Measurements from ENCODE around the gene TELO2. TPM values are rescaled to one million over a fixed set of nuclear protein-coding genes. Genes with fewer than 3 reads are reported as not detected.

Gene TELO2
- total RNA-seq, 1 experiment from 2014 or later: 85.4 TPM

GRCh38 chr16:1455190-1456171, 37.7 kb upstream of the TELO2 start:
- CTCF ChIA-PET: no interaction called here
- intact Hi-C loops (cut with micrococcal nuclease; ENCODE audit: unreplicated experiment): no loop called here
- no TSS peak for BruUV-seq (replicated peaks)
- Mint-ChIP-seq H3K4me1 (ENCODE audit: low read depth, unreplicated experiment) (no peaks in the 10 kb centered on the region), H3K36me3 (ENCODE audit: insufficient read depth, unreplicated experiment) (peaks cover 35% of the 10 kb centered on the region), H3K4me3 (ENCODE audit: low read depth, unreplicated experiment) (no peak overlapping the region), H3K27ac (ENCODE audit: unreplicated experiment) (no peak overlapping the region), H3K27me3 (ENCODE audit: unreplicated experiment) (no peaks in the 10 kb centered on the region), H3K9me3 (ENCODE audit: low read depth, unreplicated experiment) (no peaks in the 10 kb centered on the region)
- DNase-seq: no peak
- TF ChIP-seq CTCF (IDR thresholded peaks at IDR 0.05; ENCODE audit: unreplicated experiment): no peak

- no peak for DNase-seq
- H3K27ac Mint-ChIP-seq (ENCODE audit: unreplicated experiment): no peak overlapping the region
- peaks cover 24% of the 10 kb centered on the region for H3K36me3 Mint-ChIP-seq (ENCODE audit: insufficient read depth, unreplicated experiment)
- H3K4me3 Mint-ChIP-seq (ENCODE audit: low read depth, unreplicated experiment): no peak overlapping the region
- CTCF ChIA-PET: no interaction called here
- intact Hi-C loops (cut with micrococcal nuclease; ENCODE audit: unreplicated experiment): no loop called here
- BruUV-seq (replicated peaks): no TSS peak
- no peaks in the 10 kb centered on the region for H3K27me3 Mint-ChIP-seq (ENCODE audit: unreplicated experiment)
- H3K9me3 Mint-ChIP-seq (ENCODE audit: low read depth, unreplicated experiment): no peaks in the 10 kb centered on the region
- TF ChIP-seq CTCF (IDR thresholded peaks at IDR 0.05; ENCODE audit: unreplicated experiment): no peak
- no peaks in the 10 kb centered on the region for H3K4me1 Mint-ChIP-seq (ENCODE audit: low read depth, unreplicated experiment)
Measured at GRCh38 chr16:1456951-1457350, 36.2 kb upstream of the TELO2 start.

- TF ChIP-seq CTCF (IDR thresholded peaks at IDR 0.05; ENCODE audit: unreplicated experiment): no peak
- no peak overlapping the region for H3K27ac Mint-ChIP-seq (ENCODE audit: unreplicated experiment)
Measured at GRCh38 chr16:1457489-1458245, 35.5 kb upstream of the TELO2 start.

DNA sequence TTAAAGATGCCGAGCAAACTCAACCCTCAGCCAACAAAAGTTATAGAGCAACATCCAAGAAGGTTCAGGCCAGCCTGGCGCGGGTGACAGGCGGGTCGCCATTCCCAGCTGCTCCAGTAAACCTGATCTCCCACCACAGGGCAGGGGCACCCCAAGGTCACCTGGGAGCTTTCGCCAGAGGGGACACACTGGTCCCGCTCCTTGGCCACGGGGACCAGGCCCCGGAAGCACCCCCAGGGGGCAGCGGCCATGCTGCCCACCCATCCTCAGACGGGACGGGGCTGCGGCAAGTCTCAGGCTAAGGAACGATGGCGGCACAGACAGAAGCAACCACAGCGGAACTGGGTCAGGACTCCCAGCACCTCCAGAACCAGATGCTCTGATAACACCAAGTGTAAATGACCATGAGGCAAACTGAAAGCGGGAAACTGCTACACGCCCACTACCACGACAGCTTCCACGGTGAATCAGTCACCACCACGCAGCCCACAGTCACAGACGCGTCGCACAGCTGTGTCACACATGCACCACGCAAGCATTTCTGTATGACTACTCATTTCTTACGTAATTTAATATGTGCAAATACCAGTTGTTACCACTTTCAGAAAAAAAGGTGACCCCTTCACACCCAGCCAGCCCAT, 34.7 kb upstream of the TELO2 start:
- no peak overlapping the region for H3K27ac Mint-ChIP-seq (ENCODE audit: unreplicated experiment)
- intact Hi-C loops (cut with micrococcal nuclease; ENCODE audit: unreplicated experiment): no loop called here
- H3K27me3 Mint-ChIP-seq (ENCODE audit: unreplicated experiment): no peaks in the 10 kb centered on the region
- no peak overlapping the region for H3K4me3 Mint-ChIP-seq (ENCODE audit: low read depth, unreplicated experiment)
- BruUV-seq (replicated peaks): no TSS peak
- H3K36me3 Mint-ChIP-seq (ENCODE audit: insufficient read depth, unreplicated experiment): peaks cover 11% of the 10 kb centered on the region
- H3K9me3 Mint-ChIP-seq (ENCODE audit: low read depth, unreplicated experiment): no peaks in the 10 kb centered on the region
- CTCF ChIA-PET: no interaction called here
- H3K4me1 Mint-ChIP-seq (ENCODE audit: low read depth, unreplicated experiment): no peaks in the 10 kb centered on the region
- no peak for DNase-seq
- no peak for TF ChIP-seq CTCF (IDR thresholded peaks at IDR 0.05; ENCODE audit: unreplicated experiment)

More at GRCh38 chr16:1457489-1458245, 35.5 kb upstream of the TELO2 start:
- Mint-ChIP-seq H3K27me3 (ENCODE audit: unreplicated experiment) (no peaks in the 10 kb centered on the region), H3K9me3 (ENCODE audit: low read depth, unreplicated experiment) (no peaks in the 10 kb centered on the region), H3K4me3 (ENCODE audit: low read depth, unreplicated experiment) (no peak overlapping the region), H3K4me1 (ENCODE audit: low read depth, unreplicated experiment) (no peaks in the 10 kb centered on the region), H3K36me3 (ENCODE audit: insufficient read depth, unreplicated experiment) (peaks cover 16% of the 10 kb centered on the region)
- CTCF ChIA-PET: no interaction called here
- BruUV-seq (replicated peaks): no TSS peak
- intact Hi-C loops (cut with micrococcal nuclease; ENCODE audit: unreplicated experiment): no loop called here
- no peak for DNase-seq
